SK-N-SH treated with all-trans-retinoic acid at 6 μM for 48 hours (cell line): ENCODE data around the gene DPP10.

ENCODE experiments used
- ATAC-seq: fragments of 200-7000 bp; cut with Tn5 transposase; 3 replicates; pipeline ENCODE4 v1.9.1; 2020; ENCODE audit warnings: mild to moderate bottlenecking, moderate library complexity
- ARNTL ChIP-seq: fragments of 450-650 bp; formaldehyde crosslinking; IDR thresholded peaks from 2 replicates; pipeline ENCODE4 v1.5.0; 2020; ENCODE audit warnings: low read depth, mild to moderate bottlenecking, moderate library complexity, borderline replicate concordance
- CSDC2 ChIP-seq: fragments of 250-450 bp; sonication (Bioruptor Pico); IDR thresholded peaks from 2 replicates; pipeline ENCODE4 v1.5.0; 2020; ENCODE audit warnings: mild to moderate bottlenecking, moderate library complexity
- ESRRG ChIP-seq: fragments of 250-450 bp; sonication (Bioruptor Pico); IDR thresholded peaks from 2 replicates; pipeline ENCODE4 v1.6.1; 2021; ENCODE audit warnings: mild to moderate bottlenecking
- GLIS3 ChIP-seq: fragments of 250-450 bp; sonication (Bioruptor Pico); IDR thresholded peaks from 2 replicates; pipeline ENCODE4 v1.5.0; 2020; ENCODE audit warnings: mild to moderate bottlenecking, moderate library complexity
- ISL1 ChIP-seq: fragments of 250-450 bp; sonication (Bioruptor Pico); IDR thresholded peaks from 2 replicates; pipeline ENCODE4 v2.1.2; 2022; ENCODE audit warnings: mild to moderate bottlenecking, moderate library complexity
- OSR1 ChIP-seq: fragments of 250-450 bp; sonication (Bioruptor Pico); IDR thresholded peaks from 2 replicates; pipeline ENCODE4 v1.8.0; 2022; ENCODE audit warnings: moderate library complexity, mild to moderate bottlenecking, inconsistent platforms
- PATZ1 ChIP-seq: fragments of 250-450 bp; sonication (Bioruptor Pico); IDR thresholded peaks from 2 replicates; pipeline ENCODE4 v1.8.0; 2020; ENCODE audit warnings: mild to moderate bottlenecking, moderate library complexity, borderline replicate concordance
- POU6F1 ChIP-seq: fragments of 250-450 bp; sonication (Bioruptor Pico); IDR thresholded peaks from 2 replicates; pipeline ENCODE4 v1.8.0; 2021; ENCODE audit warnings: low read depth, mild to moderate bottlenecking, moderate library complexity, borderline replicate concordance
- PPARA ChIP-seq: fragments of 250-450 bp; sonication (Bioruptor Pico); IDR thresholded peaks from 2 replicates; pipeline ENCODE4 v1.5.0; 2020; ENCODE audit warnings: mild to moderate bottlenecking, borderline replicate concordance
- RARB ChIP-seq: fragments of 250-450 bp; sonication (Bioruptor Pico); IDR thresholded peaks from 2 replicates; pipeline ENCODE4 v1.8.0; 2021; ENCODE audit warnings: mild to moderate bottlenecking, moderate library complexity
- TCF4 ChIP-seq: fragments of 250-450 bp; sonication (Bioruptor Pico); IDR thresholded peaks from 2 replicates; pipeline ENCODE4 v1.8.0; 2021; ENCODE audit warnings: mild to moderate bottlenecking, moderate library complexity, borderline replicate concordance
- TOX ChIP-seq: fragments of 250-450 bp; sonication (Bioruptor Pico); IDR thresholded peaks from 2 replicates; pipeline ENCODE4 v1.8.0; 2021; ENCODE audit warnings: mild to moderate bottlenecking, moderate library complexity, borderline replicate concordance
- TSHZ2 ChIP-seq: fragments of 250-450 bp; sonication (Bioruptor Pico); IDR thresholded peaks from 2 replicates; pipeline ENCODE4 v1.5.0; 2020; ENCODE audit warnings: mild to moderate bottlenecking, moderate library complexity
- ZC3H10 ChIP-seq: fragments of 250-450 bp; sonication (Bioruptor Pico); IDR thresholded peaks from 2 replicates; pipeline ENCODE4 v1.5.1; 2021; ENCODE audit warnings: mild to moderate bottlenecking, moderate library complexity
- ZFP3 ChIP-seq: fragments of 250-450 bp; sonication (Bioruptor Pico); IDR thresholded peaks from 2 replicates; pipeline ENCODE4 v1.5.0; 2020; ENCODE audit warnings: mild to moderate bottlenecking, moderate library complexity
- ZFP30 ChIP-seq: fragments of 450-650 bp; formaldehyde crosslinking; IDR thresholded peaks from 2 replicates; pipeline ENCODE4 v1.5.0; 2022; ENCODE audit warnings: mild to moderate bottlenecking, moderate library complexity
- ZNF565 ChIP-seq: fragments of 450-650 bp; formaldehyde crosslinking; conservative IDR thresholded peaks from 2 replicates; pipeline ENCODE4 v1.5.0; 2020; ENCODE audit warnings: low read depth, mild to moderate bottlenecking, moderate library complexity
- ZNF70 ChIP-seq: fragments of 450-650 bp; formaldehyde crosslinking; IDR thresholded peaks from 2 replicates; pipeline ENCODE4 v1.5.0; 2020; ENCODE audit warnings: mild to moderate bottlenecking, moderate library complexity
- TF ChIP-seq, protein P1 (sequence below): fragments of 250-450 bp; sonication (Bioruptor Pico); IDR thresholded peaks from 2 replicates; pipeline ENCODE4 v1.5.1; 2021; ENCODE audit warnings: mild to moderate bottlenecking, moderate library complexity
- TF ChIP-seq, protein P2 (sequence below): fragments of 250-450 bp; sonication (Bioruptor Pico); IDR thresholded peaks from 2 replicates; pipeline ENCODE4 v1.5.1; 2020; ENCODE audit warnings: low read depth, mild to moderate bottlenecking, moderate library complexity

DPP10 gene

DNA sequence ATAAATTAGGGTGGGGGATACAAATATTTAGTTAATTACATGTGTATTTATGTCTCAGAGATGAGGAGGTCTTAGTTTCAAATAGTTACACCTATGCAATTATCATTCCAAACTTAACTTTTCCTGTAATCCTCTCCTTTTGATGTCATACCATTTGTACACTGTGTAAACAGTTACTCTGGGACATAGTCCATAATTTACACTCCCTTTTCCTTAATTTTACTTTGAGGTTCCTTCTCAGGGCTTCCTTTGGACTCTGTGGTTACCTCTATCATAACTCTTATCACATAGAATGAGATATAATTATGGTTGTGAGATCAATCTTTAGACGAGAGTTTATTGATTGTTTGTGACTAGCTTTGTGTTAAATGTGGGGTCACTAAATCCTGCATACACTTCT is 84.4 kb downstream of the DPP10 start:
- TF ChIP-seq ZFP30 (no peak), ISL1 (CRISPR knock-in tag) (no peak), OSR1 (CRISPR knock-in tag) (no peak), ZNF565 (CRISPR knock-in tag) (no peak), PATZ1 (CRISPR knock-in tag) (no peak), CSDC2 (CRISPR knock-in tag) (no peak), TSHZ2 (CRISPR knock-in tag) (no peak), ZC3H10 (no peak)
- ATAC-seq = no peak

DNA sequence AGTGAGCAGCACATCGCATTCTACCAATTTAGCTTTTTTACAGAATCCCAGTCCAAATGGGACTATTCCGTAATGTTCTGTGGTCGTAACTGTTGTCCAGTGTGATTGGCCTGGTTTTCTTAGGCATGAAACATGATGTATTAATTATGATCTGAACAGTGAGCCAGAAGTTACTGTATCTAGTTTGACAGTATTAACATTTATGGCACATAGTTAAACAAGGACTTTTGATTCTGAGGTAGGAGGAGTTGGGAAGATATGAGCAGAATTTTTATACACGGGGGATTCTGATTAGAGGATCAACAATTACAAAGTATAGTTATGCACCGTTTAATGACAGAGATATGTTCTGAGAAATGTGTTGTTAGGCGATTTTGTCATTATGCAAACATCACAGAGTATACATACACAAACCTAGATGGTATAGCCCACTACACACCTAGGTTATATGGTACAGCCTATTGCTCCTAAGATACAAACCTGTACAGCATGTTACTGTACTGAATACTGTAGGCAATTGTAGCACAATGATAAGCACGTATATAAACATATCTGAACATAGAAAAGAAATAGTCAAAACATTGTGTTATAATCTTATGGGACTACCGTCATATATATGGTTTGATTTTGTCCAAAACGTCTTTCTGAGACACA is 85.0 kb downstream of the DPP10 start:
- no peak for ATAC-seq
- no peak for TF ChIP-seq GLIS3 (CRISPR knock-in tag)
- no peak for TF ChIP-seq TCF4 (CRISPR knock-in tag)
- TF ChIP-seq, protein P1, sequence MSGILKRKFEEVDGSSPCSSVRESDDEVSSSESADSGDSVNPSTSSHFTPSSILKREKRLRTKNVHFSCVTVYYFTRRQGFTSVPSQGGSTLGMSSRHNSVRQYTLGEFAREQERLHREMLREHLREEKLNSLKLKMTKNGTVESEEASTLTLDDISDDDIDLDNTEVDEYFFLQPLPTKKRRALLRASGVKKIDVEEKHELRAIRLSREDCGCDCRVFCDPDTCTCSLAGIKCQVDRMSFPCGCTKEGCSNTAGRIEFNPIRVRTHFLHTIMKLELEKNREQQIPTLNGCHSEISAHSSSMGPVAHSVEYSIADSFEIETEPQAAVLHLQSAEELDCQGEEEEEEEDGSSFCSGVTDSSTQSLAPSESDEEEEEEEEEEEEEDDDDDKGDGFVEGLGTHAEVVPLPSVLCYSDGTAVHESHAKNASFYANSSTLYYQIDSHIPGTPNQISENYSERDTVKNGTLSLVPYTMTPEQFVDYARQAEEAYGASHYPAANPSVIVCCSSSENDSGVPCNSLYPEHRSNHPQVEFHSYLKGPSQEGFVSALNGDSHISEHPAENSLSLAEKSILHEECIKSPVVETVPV (CRISPR knock-in tag) = no peak
- TF ChIP-seq CSDC2 (CRISPR knock-in tag) = no peak
- no peak for TF ChIP-seq RARB (CRISPR knock-in tag)
- TF ChIP-seq, protein P2, sequence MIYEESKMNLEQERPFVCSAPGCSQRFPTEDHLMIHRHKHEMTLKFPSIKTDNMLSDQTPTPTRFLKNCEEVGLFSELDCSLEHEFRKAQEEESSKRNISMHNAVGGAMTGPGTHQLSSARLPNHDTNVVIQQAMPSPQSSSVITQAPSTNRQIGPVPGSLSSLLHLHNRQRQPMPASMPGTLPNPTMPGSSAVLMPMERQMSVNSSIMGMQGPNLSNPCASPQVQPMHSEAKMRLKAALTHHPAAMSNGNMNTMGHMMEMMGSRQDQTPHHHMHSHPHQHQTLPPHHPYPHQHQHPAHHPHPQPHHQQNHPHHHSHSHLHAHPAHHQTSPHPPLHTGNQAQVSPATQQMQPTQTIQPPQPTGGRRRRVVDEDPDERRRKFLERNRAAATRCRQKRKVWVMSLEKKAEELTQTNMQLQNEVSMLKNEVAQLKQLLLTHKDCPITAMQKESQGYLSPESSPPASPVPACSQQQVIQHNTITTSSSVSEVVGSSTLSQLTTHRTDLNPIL = no peak
- TF ChIP-seq TSHZ2 (CRISPR knock-in tag) = no peak
- no peak for TF ChIP-seq PPARA (CRISPR knock-in tag)

GRCh38 chr2:114534116-114535084 is 92.0 kb downstream of the DPP10 start:
- ATAC-seq = no peak
- no peak for TF ChIP-seq ZFP3 (CRISPR knock-in tag)
- no peak for TF ChIP-seq ARNTL
- TF ChIP-seq PPARA (CRISPR knock-in tag) = no peak
- no peak for TF ChIP-seq ZNF70 (CRISPR knock-in tag)
- no peak for TF ChIP-seq POU6F1
- TF ChIP-seq RARB (CRISPR knock-in tag) = no peak
- TF ChIP-seq ESRRG (CRISPR knock-in tag) = no peak
- TF ChIP-seq PATZ1 (CRISPR knock-in tag) = no peak
- no peak for TF ChIP-seq TOX (CRISPR knock-in tag)
- no peak for TF ChIP-seq ZFP30
- TF ChIP-seq, protein P2 = no peak
